Astrocyte of the cerebellum (primary cell): ENCODE data around the gene ZNF573.
A peak's percentile ranks its signal among the peaks of the same experiment; 100 is the strongest.

ENCODE experiments used
- DNase-seq: peaks from one replicate; pipeline ENCODE4 v3.0.0-alpha.2; 2011; ENCODE audit warnings: low read depth
- H3K4me3 ChIP-seq: 2 replicates; pipeline ENCODE4 v1.5.1; 2011; ENCODE audit warnings: mild to moderate bottlenecking, low read depth, low read length, moderate library complexity
- in situ Hi-C: cut with HindIII; loops from 2 replicates; pipeline ENCODE4 v1.10.0; 2017; ENCODE audit warnings: low sequenced_read_pairs
- TF ChIP-seq, protein P1 (sequence below): IDR thresholded peaks from 2 replicates; pipeline ENCODE4 v1.5.1; 2012; ENCODE audit warnings: low read length, low read depth, moderate library complexity, mild to moderate bottlenecking; ENCODE audit errors: missing control alignments

Gene ZNF573

DNA sequence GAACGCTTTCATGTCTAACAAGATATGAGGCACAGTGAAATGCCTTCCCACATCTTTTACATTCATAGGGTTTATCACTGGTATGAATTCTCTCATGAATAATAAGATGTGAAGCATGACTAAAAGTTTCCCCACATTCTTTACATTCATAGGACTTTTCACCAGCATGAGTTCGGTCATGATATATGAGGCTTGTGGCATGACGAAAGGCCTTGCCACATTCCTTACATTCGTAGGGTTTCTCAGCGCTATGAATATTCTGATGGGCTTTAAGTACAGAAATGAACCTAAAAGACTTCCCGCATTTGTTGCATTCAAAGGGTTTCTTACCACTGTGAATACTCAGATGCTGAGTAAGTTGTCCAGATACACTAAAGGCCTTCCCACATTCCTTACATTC lies 81.2 kb downstream of the ZNF573 start:
- in situ Hi-C loops: no loop called here
- no peak overlapping the region for H3K4me3 ChIP-seq
- no peak for DNase-seq
- TF ChIP-seq, protein P1, sequence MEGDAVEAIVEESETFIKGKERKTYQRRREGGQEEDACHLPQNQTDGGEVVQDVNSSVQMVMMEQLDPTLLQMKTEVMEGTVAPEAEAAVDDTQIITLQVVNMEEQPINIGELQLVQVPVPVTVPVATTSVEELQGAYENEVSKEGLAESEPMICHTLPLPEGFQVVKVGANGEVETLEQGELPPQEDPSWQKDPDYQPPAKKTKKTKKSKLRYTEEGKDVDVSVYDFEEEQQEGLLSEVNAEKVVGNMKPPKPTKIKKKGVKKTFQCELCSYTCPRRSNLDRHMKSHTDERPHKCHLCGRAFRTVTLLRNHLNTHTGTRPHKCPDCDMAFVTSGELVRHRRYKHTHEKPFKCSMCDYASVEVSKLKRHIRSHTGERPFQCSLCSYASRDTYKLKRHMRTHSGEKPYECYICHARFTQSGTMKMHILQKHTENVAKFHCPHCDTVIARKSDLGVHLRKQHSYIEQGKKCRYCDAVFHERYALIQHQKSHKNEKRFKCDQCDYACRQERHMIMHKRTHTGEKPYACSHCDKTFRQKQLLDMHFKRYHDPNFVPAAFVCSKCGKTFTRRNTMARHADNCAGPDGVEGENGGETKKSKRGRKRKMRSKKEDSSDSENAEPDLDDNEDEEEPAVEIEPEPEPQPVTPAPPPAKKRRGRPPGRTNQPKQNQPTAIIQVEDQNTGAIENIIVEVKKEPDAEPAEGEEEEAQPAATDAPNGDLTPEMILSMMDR: no peak

DNA sequence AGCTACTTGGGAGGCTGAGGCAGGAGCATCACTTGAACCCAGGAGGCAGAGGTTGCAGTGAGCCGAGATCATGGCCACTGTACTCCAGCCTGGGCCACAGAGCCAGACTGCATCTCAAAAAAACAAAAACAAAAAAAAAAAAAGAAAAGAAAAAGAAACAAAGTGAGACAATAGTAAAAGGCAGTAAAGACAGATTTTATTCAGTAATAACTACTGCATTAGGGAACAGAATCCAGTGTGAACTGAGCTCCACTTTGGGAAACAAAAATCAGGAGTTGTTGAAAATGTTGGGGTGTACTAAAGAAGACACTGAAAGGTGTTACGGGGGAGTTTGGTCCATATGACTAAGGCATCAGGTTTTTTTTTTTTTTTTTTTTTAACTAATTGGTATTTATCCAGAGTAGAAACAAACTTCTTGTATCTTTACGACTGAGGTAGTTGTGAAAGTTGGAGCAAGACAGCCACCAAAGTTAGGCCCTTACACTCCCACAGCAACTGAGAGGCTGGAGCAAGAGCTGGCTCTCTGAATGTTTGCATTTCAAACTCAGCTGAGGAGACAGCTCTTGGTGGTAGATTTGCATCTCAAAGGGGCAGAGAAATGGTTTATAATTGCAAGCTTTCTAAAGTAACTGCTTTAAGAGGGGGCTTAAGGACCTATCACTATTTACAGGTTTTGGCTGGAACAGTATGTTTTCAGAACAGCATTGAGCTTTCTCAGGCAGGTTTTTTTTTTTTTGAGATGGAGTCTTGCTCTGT lies 84.1 kb downstream of the ZNF573 start:
- no peak overlapping the region for H3K4me3 ChIP-seq
- in situ Hi-C loops: no loop called here
- no peak for DNase-seq

DNA sequence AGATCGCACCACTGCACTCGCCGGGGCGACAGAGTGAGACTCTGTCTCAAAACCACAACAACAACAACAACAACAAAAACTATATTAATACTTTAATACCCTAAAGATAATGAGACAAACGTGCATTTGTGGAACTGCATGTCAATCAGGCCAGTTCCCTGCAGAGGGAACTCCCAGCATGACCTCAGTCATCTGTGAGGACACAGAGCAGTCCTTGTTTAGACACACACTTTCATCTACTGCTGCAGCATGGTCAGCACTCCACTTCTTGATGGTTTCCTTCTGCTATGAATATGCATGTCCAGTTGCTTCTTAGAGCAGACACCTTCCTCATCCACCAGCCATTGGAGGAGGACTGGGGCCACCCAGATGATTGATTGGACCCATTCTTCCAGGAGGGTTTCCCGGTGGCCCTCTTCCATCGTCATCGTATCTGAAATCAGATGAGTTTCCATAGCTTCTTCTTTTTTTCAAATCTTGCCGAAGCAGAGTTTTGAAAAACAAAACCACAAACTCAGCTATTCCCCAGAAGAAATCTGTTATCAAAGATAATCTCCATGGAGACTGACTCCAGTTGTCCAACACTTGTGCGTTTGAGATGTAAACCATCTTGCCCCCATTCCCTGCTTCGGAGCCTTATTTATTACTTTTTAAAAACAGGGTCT lies 86.3 kb downstream of the ZNF573 start:
- no peak for DNase-seq
- TF ChIP-seq, protein P1: no peak
- no peak overlapping the region for H3K4me3 ChIP-seq
- in situ Hi-C loops: no loop called here

More for the DNA sequence above, 84.1 kb downstream of the ZNF573 start:
- TF ChIP-seq, protein P1: no peak

DNA sequence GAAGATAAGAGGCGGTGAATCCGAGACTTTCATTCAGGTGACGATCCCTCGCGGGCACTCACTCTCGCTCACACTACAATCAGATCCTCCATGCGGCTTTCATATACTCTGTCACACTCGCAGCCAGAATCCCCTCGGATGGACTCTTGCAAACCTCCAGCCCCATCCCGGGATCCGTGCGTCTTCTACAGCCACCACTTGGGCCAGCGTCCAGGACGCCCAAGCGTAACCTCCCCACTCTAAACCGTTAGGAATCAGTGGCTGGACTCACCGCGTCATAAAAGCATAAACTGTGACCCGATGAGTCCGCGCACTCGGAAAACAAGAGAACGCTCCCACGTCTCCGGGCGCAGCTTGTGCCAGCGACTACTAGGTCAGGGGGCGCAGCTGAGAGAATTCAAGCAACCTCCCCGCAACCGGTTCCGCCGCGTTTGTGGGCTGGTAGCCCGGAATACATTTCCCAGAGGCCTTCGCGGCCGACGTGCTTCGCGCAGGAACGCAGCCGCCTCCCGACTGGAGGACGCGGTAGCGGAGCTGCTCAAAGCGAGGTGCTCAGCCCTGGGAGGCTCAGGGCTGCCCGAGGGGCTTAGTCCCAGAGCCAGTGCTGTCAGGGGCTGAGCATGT lies 87.4 kb downstream of the ZNF573 start:
- in situ Hi-C loops: no loop called here
- H3K4me3 ChIP-seq: peak overlapping the region; percentile 69
- peak; percentile 51 for DNase-seq
- TF ChIP-seq, protein P1: no peak
